ENCODE measurements around the gene TMEM131L.
"Not testable (repeated sequence)": the region's sequence is repeated elsewhere in the genome, so short reads cannot be mapped to it uniquely, and the experiment has no call there.

The TMEM131L gene

GRCh38 chr4:153564630-153565525 is 98.7 kb downstream of the TMEM131L start:
- no CpG with 5 or more reads among the region's 7 CpGs for WGBS (ENCODE audit: insufficient coverage, insufficient read length)
- Histone ChIP-seq H3K9me3 (ENCODE audit: control insufficient read depth, insufficient read depth, low read length) (no peaks in the 10 kb centered on the region), H3K36me3 (ENCODE audit: control insufficient read depth, insufficient read depth, low read length) (no peaks in the 10 kb centered on the region; the same call in 1 of the 2 replicates), H3K4me3 (ENCODE audit: low read length) (no peak overlapping the region), H3K27ac (ENCODE audit: low read length) (no peak overlapping the region), H3K27me3 (ENCODE audit: control insufficient read depth, insufficient read depth, low read length) (no peaks in the 10 kb centered on the region), H3K4me1 (ENCODE audit: control insufficient read depth, insufficient read depth, low read length) (no peaks in the 10 kb centered on the region)
- DNase-seq (ENCODE audit: low read depth, low spot score), result no peak

- no peak for DNase-seq (ENCODE audit: low read depth, low spot score)
- Histone ChIP-seq H3K27me3 (ENCODE audit: control insufficient read depth, insufficient read depth, low read length) (no peaks in the 10 kb centered on the region), H3K9me3 (ENCODE audit: control insufficient read depth, insufficient read depth, low read length) (no peaks in the 10 kb centered on the region), H3K27ac (ENCODE audit: low read length) (no peak overlapping the region), H3K36me3 (ENCODE audit: control insufficient read depth, insufficient read depth, low read length) (no peaks in the 10 kb centered on the region; the same call in 1 of the 2 replicates), H3K4me3 (ENCODE audit: low read length) (no peak overlapping the region), H3K4me1 (ENCODE audit: control insufficient read depth, insufficient read depth, low read length) (no peaks in the 10 kb centered on the region)
- WGBS (ENCODE audit: insufficient coverage, insufficient read length), result no CpG with 5 or more reads among the region's 8 CpGs
Observed at GRCh38 chr4:153566631-153567150, 100.5 kb downstream of the TMEM131L start.

- not testable (repeated sequence) for DNase-seq (ENCODE audit: low read depth, low spot score); H3K27ac ChIP-seq (ENCODE audit: low read length); H3K4me1 ChIP-seq (ENCODE audit: control insufficient read depth, insufficient read depth, low read length); H3K9me3 ChIP-seq (ENCODE audit: control insufficient read depth, insufficient read depth, low read length); H3K4me3 ChIP-seq (ENCODE audit: low read length); H3K27me3 ChIP-seq (ENCODE audit: control insufficient read depth, insufficient read depth, low read length); H3K36me3 ChIP-seq (ENCODE audit: control insufficient read depth, insufficient read depth, low read length)
- WGBS (ENCODE audit: insufficient coverage, insufficient read length), result no CpG with 5 or more reads among the region's 3 CpGs
Observed at GRCh38 chr4:153567660-153568059, 101.5 kb downstream of the TMEM131L start.

- no CpG with 5 or more reads among the region's 12 CpGs for WGBS (ENCODE audit: insufficient coverage, insufficient read length)
- no peak overlapping the region for H3K27ac ChIP-seq (ENCODE audit: low read length)
- H3K9me3 ChIP-seq (ENCODE audit: control insufficient read depth, insufficient read depth, low read length), result no peaks in the 10 kb centered on the region
- H3K4me3 ChIP-seq (ENCODE audit: low read length), result no peak overlapping the region
- no peaks in the 10 kb centered on the region for H3K4me1 ChIP-seq (ENCODE audit: control insufficient read depth, insufficient read depth, low read length)
- no peak for DNase-seq (ENCODE audit: low read depth, low spot score)
- no peaks in the 10 kb centered on the region; the same call in 1 of the 2 replicates for H3K36me3 ChIP-seq (ENCODE audit: control insufficient read depth, insufficient read depth, low read length)
- no peaks in the 10 kb centered on the region for H3K27me3 ChIP-seq (ENCODE audit: control insufficient read depth, insufficient read depth, low read length)
Observed at GRCh38 chr4:153570228-153570973, 104.2 kb downstream of the TMEM131L start.

- Histone ChIP-seq H3K36me3 (ENCODE audit: control insufficient read depth, insufficient read depth, low read length) (no peaks in the 10 kb centered on the region; the same call in 1 of the 2 replicates), H3K4me1 (ENCODE audit: control insufficient read depth, insufficient read depth, low read length) (no peaks in the 10 kb centered on the region)
Observed at GRCh38 chr4:153571006-153571545, 104.9 kb downstream of the TMEM131L start.

GRCh38 chr4:153572609-153573008 is 106.4 kb downstream of the TMEM131L start:
- no CpG with 5 or more reads among the region's 3 CpGs for WGBS (ENCODE audit: insufficient coverage, insufficient read length)
- H3K4me3 ChIP-seq (ENCODE audit: low read length), result no peak overlapping the region
- no peaks in the 10 kb centered on the region; the same call in 1 of the 2 replicates for H3K36me3 ChIP-seq (ENCODE audit: control insufficient read depth, insufficient read depth, low read length)
- H3K4me1 ChIP-seq (ENCODE audit: control insufficient read depth, insufficient read depth, low read length), result no peaks in the 10 kb centered on the region
- DNase-seq (ENCODE audit: low read depth, low spot score), result no peak
- no peaks in the 10 kb centered on the region for H3K27me3 ChIP-seq (ENCODE audit: control insufficient read depth, insufficient read depth, low read length)
- no peak overlapping the region for H3K27ac ChIP-seq (ENCODE audit: low read length)
- H3K9me3 ChIP-seq (ENCODE audit: control insufficient read depth, insufficient read depth, low read length), result no peaks in the 10 kb centered on the region

More at GRCh38 chr4:153571006-153571545, 104.9 kb downstream of the TMEM131L start:
- Histone ChIP-seq H3K4me3 (ENCODE audit: low read length) (no peak overlapping the region), H3K27me3 (ENCODE audit: control insufficient read depth, insufficient read depth, low read length) (no peaks in the 10 kb centered on the region), H3K27ac (ENCODE audit: low read length) (no peak overlapping the region), H3K9me3 (ENCODE audit: control insufficient read depth, insufficient read depth, low read length) (no peaks in the 10 kb centered on the region)
- no peak for DNase-seq (ENCODE audit: low read depth, low spot score)
- no CpG with 5 or more reads among the region's 4 CpGs for WGBS (ENCODE audit: insufficient coverage, insufficient read length)

GRCh38 chr4:153573221-153573620 is 107.1 kb downstream of the TMEM131L start:
- DNase-seq (ENCODE audit: low read depth, low spot score), result no peak
- H3K27ac ChIP-seq (ENCODE audit: low read length), result no peak overlapping the region
- H3K9me3 ChIP-seq (ENCODE audit: control insufficient read depth, insufficient read depth, low read length), result no peaks in the 10 kb centered on the region
- no peak overlapping the region for H3K4me3 ChIP-seq (ENCODE audit: low read length)
- H3K27me3 ChIP-seq (ENCODE audit: control insufficient read depth, insufficient read depth, low read length), result no peaks in the 10 kb centered on the region
- H3K36me3 ChIP-seq (ENCODE audit: control insufficient read depth, insufficient read depth, low read length), result no peaks in the 10 kb centered on the region; the same call in 1 of the 2 replicates
- no peaks in the 10 kb centered on the region for H3K4me1 ChIP-seq (ENCODE audit: control insufficient read depth, insufficient read depth, low read length)
- no CpG with 5 or more reads among the region's 7 CpGs for WGBS (ENCODE audit: insufficient coverage, insufficient read length)

GRCh38 chr4:153573881-153574802 is 108.0 kb downstream of the TMEM131L start:
- Histone ChIP-seq H3K4me3 (ENCODE audit: low read length) (no peak overlapping the region), H3K4me1 (ENCODE audit: control insufficient read depth, insufficient read depth, low read length) (no peaks in the 10 kb centered on the region), H3K27me3 (ENCODE audit: control insufficient read depth, insufficient read depth, low read length) (no peaks in the 10 kb centered on the region), H3K27ac (ENCODE audit: low read length) (no peak overlapping the region), H3K36me3 (ENCODE audit: control insufficient read depth, insufficient read depth, low read length) (no peaks in the 10 kb centered on the region; the same call in 1 of the 2 replicates), H3K9me3 (ENCODE audit: control insufficient read depth, insufficient read depth, low read length) (no peaks in the 10 kb centered on the region)
- WGBS (ENCODE audit: insufficient coverage, insufficient read length), result no CpG with 5 or more reads among the region's 4 CpGs
- no peak for DNase-seq (ENCODE audit: low read depth, low spot score)

GRCh38 chr4:153576443-153576774 is 110.2 kb downstream of the TMEM131L start:
- Histone ChIP-seq H3K27ac (ENCODE audit: low read length) (no peak overlapping the region), H3K27me3 (ENCODE audit: control insufficient read depth, insufficient read depth, low read length) (no peaks in the 10 kb centered on the region), H3K9me3 (ENCODE audit: control insufficient read depth, insufficient read depth, low read length) (no peaks in the 10 kb centered on the region), H3K4me1 (ENCODE audit: control insufficient read depth, insufficient read depth, low read length) (no peaks in the 10 kb centered on the region), H3K36me3 (ENCODE audit: control insufficient read depth, insufficient read depth, low read length) (no peaks in the 10 kb centered on the region), H3K4me3 (ENCODE audit: low read length) (no peak overlapping the region)
- no peak for DNase-seq (ENCODE audit: low read depth, low spot score)
- no CpG with 5 or more reads among the region's 2 CpGs for WGBS (ENCODE audit: insufficient coverage, insufficient read length)
